ENCODE results near the gene UBE2G2.

GRCh38 chr21:44805859-44806258 lies 4.2 kb upstream of the UBE2G2 start:
- TF ChIP-seq CREB5 (CRISPR knock-in tag; IDR thresholded peaks at IDR 0.05; ENCODE audit: low read depth) (no peak), TOX (CRISPR knock-in tag; IDR thresholded peaks at IDR 0.05; ENCODE audit: borderline replicate concordance) (no peak), ESRRG (CRISPR knock-in tag; IDR thresholded peaks at IDR 0.05) (no peak), TSHZ2 (CRISPR knock-in tag; IDR thresholded peaks at IDR 0.05) (no peak), ZNF565 (CRISPR knock-in tag; conservative IDR thresholded peaks at IDR 0.05; ENCODE audit: low read depth) (no peak)

Measured in SK-N-SH treated with all-trans-retinoic acid at 6 μM for 48 hours (cell line).